Globus pallidus (tissue), 1 donor: ENCODE data around the gene KIF26B.

Experiments
- DNase-seq: peaks from one replicate; pipeline ENCODE4 v3.0.0-alpha.2; 2015; ENCODE audit warnings: low spot score

Gene KIF26B

GRCh38 chr1:245431706-245432105 lies 276.9 kb downstream of the KIF26B start:
- DNase-seq, result no peak

- DNase-seq, result no peak
Observed at GRCh38 chr1:245432228-245432875, 277.6 kb downstream of the KIF26B start.

- DNase-seq, result no peak
Observed at GRCh38 chr1:245433561-245433960, 278.8 kb downstream of the KIF26B start.

DNA sequence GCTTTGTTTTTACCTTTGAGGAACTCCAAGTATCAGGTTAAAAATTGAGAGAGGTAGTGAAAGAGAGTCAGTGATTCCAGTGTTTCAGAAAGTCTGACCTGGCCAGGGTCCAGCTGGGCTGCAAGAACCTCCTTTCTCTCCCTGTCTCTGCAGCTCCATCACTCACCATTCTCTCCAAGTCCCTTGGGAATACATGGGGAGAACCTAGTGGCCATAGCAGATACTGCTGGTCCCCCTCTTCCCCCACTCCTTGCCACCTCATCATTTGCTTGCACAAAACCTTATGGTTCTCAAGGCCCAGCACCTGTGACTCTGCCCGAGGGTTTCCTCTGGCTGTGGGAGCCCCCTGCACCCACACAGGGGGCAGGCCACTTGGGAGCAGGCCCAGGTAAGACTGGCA lies 279.5 kb downstream of the KIF26B start:
- no peak for DNase-seq

DNA sequence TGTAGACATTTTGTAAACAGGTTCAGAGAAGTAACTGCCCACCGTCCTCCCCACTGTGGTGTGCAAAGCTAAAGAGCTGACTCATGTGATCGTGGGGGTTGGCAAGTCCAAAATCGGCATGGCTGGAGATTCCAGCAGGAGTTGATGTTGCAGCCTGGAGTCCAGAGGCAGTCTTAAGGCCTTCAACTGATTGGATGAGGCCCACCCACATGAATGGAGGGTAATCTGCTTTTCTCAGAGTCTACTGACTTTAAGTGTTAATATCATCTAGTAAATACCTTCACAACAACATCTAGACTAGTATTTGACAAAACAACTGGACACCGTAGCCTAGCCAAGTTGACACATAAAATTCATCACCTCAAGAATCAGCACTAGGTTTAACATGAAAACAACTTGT lies 281.6 kb downstream of the KIF26B start:
- DNase-seq, result no peak

GRCh38 chr1:245437369-245438062 lies 282.7 kb downstream of the KIF26B start:
- DNase-seq, result no peak

DNA sequence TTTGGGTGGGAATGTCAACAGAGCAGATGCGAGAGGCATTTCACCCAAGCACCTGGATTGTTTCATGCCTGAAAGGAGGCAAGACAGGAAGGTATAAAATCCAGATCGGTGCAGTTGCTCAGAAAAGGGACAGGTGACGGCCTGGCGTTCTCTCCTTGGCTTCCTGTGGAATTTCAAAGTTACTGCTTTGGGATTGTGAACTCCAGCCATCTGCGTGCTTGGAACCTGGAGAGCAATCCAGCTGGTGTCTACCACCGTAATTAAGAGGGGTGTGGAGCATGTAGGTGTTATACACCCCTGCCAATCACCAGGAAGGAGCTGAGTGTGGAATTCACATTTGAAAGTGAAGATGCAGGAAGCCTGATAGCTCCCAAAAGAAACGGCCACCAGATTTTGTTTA lies 286.1 kb downstream of the KIF26B start:
- DNase-seq, result no peak

- no peak for DNase-seq
Observed at GRCh38 chr1:245441689-245442088, 286.9 kb downstream of the KIF26B start.

GRCh38 chr1:245444147-245444828 lies 289.5 kb downstream of the KIF26B start:
- no peak for DNase-seq

DNA sequence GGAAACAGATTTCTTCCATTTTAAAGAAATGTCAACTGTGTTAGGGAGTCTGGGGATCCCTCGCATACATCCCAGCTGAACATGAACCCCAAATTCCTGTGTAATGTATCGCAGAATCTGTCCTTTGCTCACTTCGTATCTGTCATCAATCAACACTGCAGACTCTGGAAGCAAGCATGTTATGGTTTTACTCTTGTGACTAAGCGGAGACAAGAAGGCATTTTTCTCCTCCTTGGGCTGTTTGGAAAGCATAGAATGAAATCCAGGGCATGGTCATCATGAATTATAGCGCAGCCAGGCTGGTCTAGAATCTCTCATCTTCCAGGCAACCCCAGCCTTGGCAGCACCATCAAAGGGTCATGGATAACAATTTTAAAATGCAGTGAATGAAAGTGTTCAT lies 290.2 kb downstream of the KIF26B start:
- no peak for DNase-seq

- DNase-seq, result no peak
Observed at GRCh38 chr1:245448531-245448930, 293.7 kb downstream of the KIF26B start.

DNA sequence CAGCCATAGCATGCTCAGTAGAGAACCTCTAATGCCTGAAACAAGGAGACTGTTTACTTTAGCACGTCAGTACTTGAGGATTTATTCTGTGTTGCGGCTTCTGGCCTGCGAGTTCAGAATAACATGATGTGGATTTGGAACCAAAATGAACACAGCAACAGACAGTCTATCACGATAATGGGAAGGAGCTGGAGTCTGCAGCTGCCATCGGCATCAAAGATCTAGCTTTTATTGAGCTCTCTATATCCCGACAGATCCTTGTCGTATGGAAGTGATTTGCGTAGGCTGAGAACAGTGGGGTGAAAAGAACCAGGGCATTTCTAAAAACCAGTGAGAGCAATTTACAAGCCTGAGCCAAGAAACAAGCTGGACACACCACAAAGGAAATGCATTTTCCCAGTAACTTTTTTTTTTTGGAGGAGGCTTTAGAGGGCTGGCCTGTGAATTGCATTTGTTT lies 294.2 kb downstream of the KIF26B start:
- no peak for DNase-seq

DNA sequence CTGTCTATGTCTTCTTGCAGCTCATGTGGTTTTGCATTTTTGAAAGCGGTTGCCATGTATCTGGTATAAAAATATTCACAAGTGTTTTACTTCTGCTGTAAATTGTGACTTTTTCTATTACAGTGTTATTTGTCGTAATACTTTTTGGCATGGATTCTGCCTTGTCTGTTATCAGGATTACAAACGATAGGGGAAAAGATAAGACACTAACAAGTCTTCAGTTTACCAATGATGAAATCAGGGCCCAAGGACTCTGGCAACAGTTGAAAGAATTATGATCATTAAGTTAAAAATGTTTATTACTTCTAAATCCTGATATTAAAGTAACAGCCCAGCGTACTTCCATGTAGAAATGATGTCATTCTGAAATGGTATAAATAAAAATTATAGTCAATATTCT lies 298.8 kb downstream of the KIF26B start:
- DNase-seq, result no peak

GRCh38 chr1:245454051-245454450 lies 299.3 kb downstream of the KIF26B start:
- no peak for DNase-seq

GRCh38 chr1:245457562-245457961 lies 302.8 kb downstream of the KIF26B start:
- no peak for DNase-seq

DNA sequence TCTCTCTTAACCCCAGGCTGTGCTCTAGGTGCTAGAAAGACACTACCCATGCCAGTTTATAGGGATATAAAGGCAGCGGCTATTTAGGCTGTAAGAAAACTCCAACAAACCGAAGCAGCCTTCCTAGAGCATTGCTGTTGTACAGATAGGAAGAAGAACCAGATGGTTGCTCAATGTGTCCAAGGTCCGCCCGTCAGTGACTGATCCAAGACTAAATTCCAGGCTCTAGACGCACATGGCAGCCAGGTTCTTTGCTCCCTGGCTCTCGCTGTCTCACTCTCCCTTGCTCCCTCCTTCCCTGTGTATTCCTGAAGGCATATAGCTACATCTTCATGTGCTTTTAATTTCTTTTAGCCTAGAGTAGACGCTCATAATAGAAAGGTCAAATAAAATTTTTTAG lies 303.4 kb downstream of the KIF26B start:
- no peak for DNase-seq

DNA sequence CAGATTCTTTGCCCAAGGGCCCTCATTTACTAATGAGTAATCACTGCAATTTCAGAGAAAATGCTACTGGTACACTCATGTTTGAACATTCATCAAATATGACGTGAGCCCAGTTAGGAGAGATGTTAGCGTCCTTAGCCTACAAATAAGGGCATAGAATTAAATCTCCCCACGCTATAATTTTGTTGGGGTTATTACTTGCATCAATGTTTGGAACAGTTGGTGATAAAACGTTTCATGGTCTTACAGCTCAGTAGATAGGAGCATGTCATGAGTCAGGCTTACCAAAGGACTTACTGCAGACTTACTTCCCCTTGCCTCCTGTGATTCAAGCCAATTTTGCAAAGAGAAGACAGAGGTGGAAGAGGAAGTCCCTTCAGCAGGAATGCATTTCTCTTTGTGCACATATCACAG lies 304.0 kb downstream of the KIF26B start:
- peak; percentile 59 for DNase-seq

- no peak for DNase-seq
Observed at GRCh38 chr1:245459621-245460020, 304.8 kb downstream of the KIF26B start.

GRCh38 chr1:245461681-245462080 lies 306.9 kb downstream of the KIF26B start:
- no peak for DNase-seq

DNA sequence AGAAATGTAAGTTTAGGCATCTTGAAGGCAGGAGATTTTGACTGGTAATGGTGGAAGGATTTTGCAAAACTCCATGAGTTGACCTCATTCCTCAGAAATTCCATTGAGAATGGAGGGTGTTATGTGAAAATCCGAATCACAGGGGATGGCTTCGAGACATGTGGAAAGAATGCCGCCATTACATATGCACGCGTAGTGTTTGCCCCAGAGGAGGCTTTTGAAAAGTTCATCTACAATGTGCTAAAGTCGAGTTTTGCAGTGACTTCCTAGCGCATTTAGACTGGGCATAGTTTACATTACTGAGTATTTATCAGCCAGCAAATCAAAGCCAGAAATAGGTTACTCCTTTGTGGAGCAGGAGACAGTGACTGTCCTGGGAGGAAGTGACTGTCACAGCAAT lies 307.4 kb downstream of the KIF26B start:
- no peak for DNase-seq

GRCh38 chr1:245463392-245464165 lies 308.8 kb downstream of the KIF26B start:
- DNase-seq, result no peak

- no peak for DNase-seq
Observed at GRCh38 chr1:245464290-245464689, 309.5 kb downstream of the KIF26B start.
